H1 (cell line): ENCODE data around the gene GAN. TPM values are rescaled to one million over a fixed set of nuclear protein-coding genes. Genes with fewer than 3 reads are reported as not detected.

Experiments used
- CTCF ChIA-PET: fragments of 300-600 bp; sonication (Branson Sonifier 250); formaldehyde crosslinking; loops from one replicate; lab custom pipeline; 2021; ENCODE audit not compliant: partially characterized antibody; lab: Charles Lee
- POLR2A ChIA-PET: fragments of 300-600 bp; sonication (Branson Sonifier 250); formaldehyde crosslinking; loops from one replicate; lab custom pipeline; 2021; ENCODE audit warnings: inconsistent platforms; ENCODE audit not compliant: partially characterized antibody; lab: Charles Lee
- DNase-seq, 2 experiments: peaks; one replicate each; pipeline versions ENCODE4 v3.0.0 to v3.0.0-alpha.2; 2010 to 2022; ENCODE audit warnings: low spot score in 2 of 2, low read depth in 1 of 2, mixed read lengths in 1 of 2
- FAIRE-seq: peaks from 2 replicates; lab custom pipeline; 2011; peaks lifted over from hg19 to GRCh38; lab: Jason Lieb, UNC
- H2AFZ ChIP-seq: 2 replicates; pipeline ENCODE4 v1.8.1; 2012; ENCODE audit warnings: low read length, inconsistent platforms
- H2AK5ac ChIP-seq: 2 replicates; pipeline ENCODE4 v1.6.1; 2013; ENCODE audit warnings: low read depth, low read length
- H2BK120ac ChIP-seq: replicated peaks from 2 replicates; pipeline ENCODE3; 2013; ENCODE audit warnings: low read depth, low read length, inconsistent platforms
- H2BK12ac ChIP-seq: 2 replicates; pipeline ENCODE4 v1.6.1; 2013; ENCODE audit warnings: low read depth, low read length
- H2BK15ac ChIP-seq: 2 replicates; pipeline ENCODE4 v1.6.1; 2013; ENCODE audit warnings: low read length
- H2BK20ac ChIP-seq: 2 replicates; pipeline ENCODE4 v1.6.1; 2013; ENCODE audit warnings: low read length
- H2BK5ac ChIP-seq: 2 replicates; pipeline ENCODE4 v1.6.1; 2013; ENCODE audit warnings: low read depth, low read length
- H3K14ac ChIP-seq: 2 replicates; pipeline ENCODE4 v1.6.1; 2013; ENCODE audit warnings: inconsistent platforms; ENCODE audit not compliant: insufficient read length
- H3K18ac ChIP-seq: 2 replicates; pipeline ENCODE4 v1.6.1; 2013; ENCODE audit warnings: low read length; ENCODE audit errors: extremely low read depth
- H3K23ac ChIP-seq: 2 replicates; pipeline ENCODE4 v1.6.1; 2013; ENCODE audit warnings: inconsistent platforms; ENCODE audit not compliant: insufficient read length
- H3K23me2 ChIP-seq: 2 replicates; pipeline ENCODE4 v1.6.1; 2013; ENCODE audit warnings: low read depth, low read length
- H3K27ac ChIP-seq: 2 replicates; pipeline ENCODE4 v1.6.1; 2011; ENCODE audit warnings: low read depth, low read length, inconsistent platforms
- H3K27me3 ChIP-seq, 4 experiments: replicated peaks in 1 of 4; 1 replicate in 1 of 4; 2 replicates in 3 of 4; pipeline versions ENCODE4 v1.6.1 to v1.8.1; 2011 to 2013; ENCODE audit warnings: low read length in 3 of 4, mild to moderate bottlenecking in 3 of 4, inconsistent platforms in 2 of 4, mixed read lengths in 2 of 4, moderate library complexity in 1 of 4; ENCODE audit not compliant: control insufficient read depth in 3 of 4, insufficient read depth in 3 of 4; ENCODE audit errors: extremely low read depth in 1 of 4
- H3K36me3 ChIP-seq, 4 experiments: 2 replicates each; pipeline versions ENCODE4 v1.6.1 to v1.8.1; 2011 to 2013; ENCODE audit warnings: mild to moderate bottlenecking in 4 of 4, low read length in 3 of 4, moderate library complexity in 2 of 4, control low read depth in 1 of 4, inconsistent platforms in 1 of 4; ENCODE audit not compliant: insufficient read depth in 4 of 4, control insufficient read depth in 2 of 4
- H3K4ac ChIP-seq: replicated peaks from 2 replicates; pipeline ENCODE3; 2013; ENCODE audit warnings: low read length, low read depth, mixed read lengths, inconsistent platforms; ENCODE audit not compliant: insufficient read length
- H3K4me1 ChIP-seq, 4 experiments: replicated peaks in 1 of 4; 1 replicate in 1 of 4; 2 replicates in 3 of 4; pipeline versions ENCODE4 v1.6.1 to v1.8.1; 2011 to 2013; ENCODE audit warnings: low read length in 3 of 4, inconsistent platforms in 2 of 4, mixed read lengths in 1 of 4; ENCODE audit not compliant: insufficient read depth in 4 of 4, control insufficient read depth in 3 of 4
- H3K4me2 ChIP-seq, 2 experiments: 2 replicates each; pipeline versions ENCODE4 v1.6.1 to v1.8.1; 2011 to 2013; ENCODE audit warnings: low read depth in 2 of 2, low read length in 2 of 2, control low read depth in 1 of 2, inconsistent platforms in 1 of 2, mild to moderate bottlenecking in 1 of 2; ENCODE audit not compliant: insufficient read depth in 1 of 2
- H3K4me3 ChIP-seq, 4 experiments: fragments of 200-600, 300-600 bp in 1 of 4; sonication (generic), shearing (Covaris generic), sonication (Bioruptor Twin) in 1 of 4; 2 replicates each; pipeline versions ENCODE4 v1.5.1 to v1.8.1; 2011 to 2016; ENCODE audit warnings: low read length in 4 of 4, low read depth in 3 of 4, control low read depth in 2 of 4, inconsistent platforms in 2 of 4, mild to moderate bottlenecking in 2 of 4, mixed read lengths in 1 of 4, moderate library complexity in 1 of 4; ENCODE audit not compliant: insufficient read depth in 2 of 4; ENCODE audit errors: extremely low read depth in 1 of 4
- H3K56ac ChIP-seq: replicated peaks from 2 replicates; pipeline ENCODE3; 2013; ENCODE audit warnings: low read depth, mild to moderate bottlenecking, mixed read lengths, low read length, inconsistent platforms; ENCODE audit not compliant: insufficient read length
- H3K79me1 ChIP-seq: 2 replicates; pipeline ENCODE4 v1.6.1; 2013; ENCODE audit warnings: low read depth, low read length, control low read depth
- H3K79me2 ChIP-seq, 2 experiments: 2 replicates each; pipeline versions ENCODE4 v1.6.1 to v1.8.1; 2012 to 2013; ENCODE audit warnings: low read length in 2 of 2, mild to moderate bottlenecking in 2 of 2, inconsistent platforms in 1 of 2; ENCODE audit not compliant: insufficient read depth in 2 of 2, control insufficient read depth in 1 of 2
- H3K9ac ChIP-seq, 4 experiments: replicated peaks in 1 of 4; 1 replicate in 1 of 4; 2 replicates in 3 of 4; pipeline versions ENCODE4 v1.6.1 to v1.8.1; 2011 to 2013; ENCODE audit warnings: low read depth in 3 of 4, low read length in 3 of 4, control low read depth in 2 of 4, mild to moderate bottlenecking in 2 of 4, moderate library complexity in 2 of 4, inconsistent platforms in 1 of 4; ENCODE audit errors: extremely low read depth in 1 of 4
- H3K9me3 ChIP-seq, 2 experiments: 2 replicates each; pipeline versions ENCODE4 v1.6.1 to v1.8.1; 2012 to 2013; ENCODE audit warnings: mild to moderate bottlenecking in 2 of 2, moderate library complexity in 2 of 2, control low read depth in 1 of 2, inconsistent platforms in 1 of 2, low read depth in 1 of 2, low read length in 1 of 2, mixed read lengths in 1 of 2; ENCODE audit not compliant: insufficient read depth in 2 of 2
- H4K20me1 ChIP-seq, 2 experiments: replicated peaks in 1 of 2; 2 replicates each; pipeline versions ENCODE3 to v1.8.1; 2011 to 2013; ENCODE audit warnings: inconsistent platforms in 2 of 2, low read length in 2 of 2, mild to moderate bottlenecking in 1 of 2; ENCODE audit not compliant: insufficient read depth in 2 of 2, control insufficient read depth in 1 of 2
- H4K5ac ChIP-seq: 2 replicates; pipeline ENCODE4 v1.6.1; 2013; ENCODE audit warnings: low read length, low read depth, mixed read lengths, inconsistent platforms; ENCODE audit not compliant: insufficient read length
- H4K8ac ChIP-seq: 2 replicates; pipeline ENCODE4 v1.8.0; 2013; ENCODE audit warnings: mild to moderate bottlenecking, moderate library complexity, low read length, inconsistent platforms; ENCODE audit not compliant: insufficient read depth; ENCODE audit errors: extremely low read depth
- H4K91ac ChIP-seq: replicated peaks from 2 replicates; pipeline ENCODE3; 2013; ENCODE audit warnings: low read length, mixed read lengths, inconsistent platforms; ENCODE audit not compliant: insufficient read length
- ATF2 ChIP-seq: IDR thresholded peaks from 2 replicates; pipeline ENCODE4 v1.6.1; 2012; ENCODE audit warnings: low read length, inconsistent platforms
- CHD1 ChIP-seq: IDR thresholded peaks from 2 replicates; pipeline ENCODE4 v1.6.1; 2012; ENCODE audit warnings: low read depth, low read length, improper control_type of control experiment
- E2F6 ChIP-seq: IDR thresholded peaks from 2 replicates; pipeline ENCODE4 v1.6.1; 2012; ENCODE audit warnings: inconsistent platforms
- EGR1 ChIP-seq: IDR thresholded peaks from 2 replicates; pipeline ENCODE4 v1.6.1; 2011; ENCODE audit warnings: low read depth, low read length, borderline replicate concordance
- GTF2F1 ChIP-seq: IDR thresholded peaks from 2 replicates; pipeline ENCODE4 v1.6.1; 2012; ENCODE audit warnings: low read depth, low read length, improper control_type of control experiment, borderline replicate concordance
- HDAC2 ChIP-seq, 2 experiments: fragments of 300-600 bp in 1 of 2; sonication (generic) in 1 of 2; IDR thresholded peaks; 2 replicates each; pipeline ENCODE4 v1.6.1; 2011 to 2012; ENCODE audit warnings: low read depth in 2 of 2, low read length in 2 of 2, mild to moderate bottlenecking in 2 of 2, moderate library complexity in 2 of 2, borderline replicate concordance in 1 of 2, inconsistent platforms in 1 of 2
- KDM5A ChIP-seq: fragments of 200-600 bp; IDR thresholded peaks from 2 replicates; pipeline ENCODE4 v1.7.1; 2012; ENCODE audit warnings: mild to moderate bottlenecking, low read length, inconsistent platforms, mixed read lengths
- SIX5 ChIP-seq: IDR thresholded peaks from 2 replicates; pipeline ENCODE4 v1.6.1; 2011; ENCODE audit warnings: mild to moderate bottlenecking, low read depth, low read length
- SP1 ChIP-seq: IDR thresholded peaks from 2 replicates; pipeline ENCODE4 v1.6.1; 2011; ENCODE audit warnings: low read depth, low read length
- TCF12 ChIP-seq: IDR thresholded peaks from 2 replicates; pipeline ENCODE4 v1.6.1; 2011; ENCODE audit warnings: low read depth, mild to moderate bottlenecking, low read length
- TEAD4 ChIP-seq: IDR thresholded peaks from 2 replicates; pipeline ENCODE4 v1.6.1; 2012; ENCODE audit warnings: low read depth, low read length, inconsistent platforms, mixed read lengths
- ZNF274 ChIP-seq: IDR thresholded peaks from 2 replicates; pipeline ENCODE4 v1.7.0; 2012; ENCODE audit warnings: low read length, borderline replicate concordance; ENCODE audit errors: extremely low read depth
- WGBS, 2 experiments: shearing (Covaris generic) in 1 of 2; methylation state at CpG; one replicate each; pipeline versions ENCODE4 v1.1.6 to v1.1.7; 2013 to 2015; ENCODE audit warnings: low lambda C conversion rate in 2 of 2, mixed read lengths in 2 of 2, inconsistent platforms in 1 of 2, low coverage in 1 of 2, missing lambda C conversion rate in 1 of 2; ENCODE audit not compliant: insufficient replicate concordance in 2 of 2, insufficient coverage in 1 of 2, insufficient read length in 1 of 2; ENCODE audit errors: extremely low coverage in 1 of 2, missing lambda C conversion rate in 1 of 2; 5-methylcytosine and 5-hydroxymethylcytosine counted together
- polyA plus RNA-seq, 7 experiments: library from polyadenylated mRNA; depleted of rRNA in 3 of 7; stranded (reverse) in 5 of 7; unstranded in 2 of 7; fragments of >200 nt in 5 of 7; fragments of 200-250 nt in 2 of 7; gene quantifications; 1 replicate in 5 of 7; 2 replicates in 1 of 7; 4 replicates in 1 of 7; pipeline versions ENCODE4 v1.2.1 to v1.2.3, GENCODE V29; 2011 to 2013; ENCODE audit warnings: missing spikeins in 2 of 7, mixed read lengths in 2 of 7
- total RNA-seq: library from RNA; stranded (reverse); fragmentation: NEBNext Ultra II Directional; extraction: Animal tissue kit (Norgen Biotek cat#: 25700); gene quantifications from 2 replicates; pipeline ENCODE4 v1.2.1, GENCODE V29; 2021

Gene GAN
- total and polyA plus RNA-seq, 2 of the 8 experiments (the other 6 are each of a cell fraction or from before 2014, with no cell fraction given): 4.5 to 23.9 TPM

- H4K91ac ChIP-seq: no peak overlapping the region
- H2AK5ac ChIP-seq: no peak overlapping the region
- H2AFZ ChIP-seq: no peak overlapping the region
- H3K4me3 ChIP-seq: no peak overlapping the region
- no peaks in the 10 kb centered on the region; a peak in 1 of 7 replicates for H3K4me1 ChIP-seq
- no peaks in the 10 kb centered on the region for H3K79me2 ChIP-seq
- no peak overlapping the region for H3K27ac ChIP-seq
- H4K20me1 ChIP-seq: no peaks in the 10 kb centered on the region
- H4K8ac ChIP-seq: no peak overlapping the region
- DNase-seq: no peak
- H3K23ac ChIP-seq: no peak overlapping the region
- ChIA-PET CTCF (interaction anchor here (1.0 kb wide), 1 partner anchor 13 kb away, joined by 3 read pairs; no protein-coding TSS in a partner anchor), POLR2A (no interaction called here)
- H3K79me1 ChIP-seq: no peaks in the 10 kb centered on the region
- no peak overlapping the region for H3K56ac ChIP-seq
- WGBS, 2 experiments: 91% methylated on average over 2 of the region's 2 CpGs; no CpG with 5 or more reads in 1 of the 2 experiments
- no peak overlapping the region for H2BK120ac ChIP-seq
- no peak overlapping the region for H2BK15ac ChIP-seq
- no peaks in the 10 kb centered on the region for H3K9me3 ChIP-seq
- H3K9ac ChIP-seq: no peak overlapping the region
- H2BK12ac ChIP-seq: no peak overlapping the region
- no peaks in the 10 kb centered on the region for H3K36me3 ChIP-seq
- no peaks in the 10 kb centered on the region for H3K27me3 ChIP-seq
- H3K14ac ChIP-seq: no peak overlapping the region
- H4K5ac ChIP-seq: no peak overlapping the region
- H2BK5ac ChIP-seq: no peak overlapping the region
- no peaks in the 10 kb centered on the region for H3K23me2 ChIP-seq
- no peak overlapping the region for H3K4ac ChIP-seq
- H3K4me2 ChIP-seq: no peak overlapping the region
- no peak for FAIRE-seq
- no peak overlapping the region for H3K18ac ChIP-seq
- no peak overlapping the region for H2BK20ac ChIP-seq
- no peak for TF ChIP-seq KDM5A
- TF ChIP-seq GTF2F1: no peak
- TF ChIP-seq TEAD4: no peak
- no peak for TF ChIP-seq TCF12
- TF ChIP-seq SP1: no peak
- no peak for TF ChIP-seq SIX5
- TF ChIP-seq EGR1: no peak
- no peak for TF ChIP-seq ZNF274
- no peak for TF ChIP-seq E2F6
- no peak for TF ChIP-seq ATF2
- no peak for TF ChIP-seq HDAC2 (IDR thresholded peaks at IDR 0.05; ENCODE audit: borderline replicate concordance in 1 of 2, low read depth in 2 of 2, low read length in 2 of 2)
- TF ChIP-seq CHD1: no peak
These were observed 106.4 kb downstream of the GAN start for GRCh38 chr16:81421126-81421525.
